COLO668 (cell line): ENCODE results near the gene SLC38A3.
"Not testable (repeated sequence)": the region's sequence is repeated elsewhere in the genome, so short reads cannot be mapped to it uniquely, and the experiment has no call there.

ENCODE experiments used
- DNase-seq: peaks from one replicate; lab custom pipeline; 2025; ENCODE audit not compliant: unreplicated experiment; lab: John Stamatoyannopoulos, UW

The SLC38A3 gene

GRCh38 chr3:50230104-50230793 is 25.2 kb downstream of the SLC38A3 start:
- DNase-seq = no peak

GRCh38 chr3:50230794-50231125 is 25.7 kb downstream of the SLC38A3 start:
- no peak for DNase-seq

- DNase-seq = no peak
These were observed 26.5 kb downstream of the SLC38A3 start for GRCh38 chr3:50231581-50231980.

GRCh38 chr3:50232303-50232702 is 27.2 kb downstream of the SLC38A3 start:
- DNase-seq = no peak

DNA sequence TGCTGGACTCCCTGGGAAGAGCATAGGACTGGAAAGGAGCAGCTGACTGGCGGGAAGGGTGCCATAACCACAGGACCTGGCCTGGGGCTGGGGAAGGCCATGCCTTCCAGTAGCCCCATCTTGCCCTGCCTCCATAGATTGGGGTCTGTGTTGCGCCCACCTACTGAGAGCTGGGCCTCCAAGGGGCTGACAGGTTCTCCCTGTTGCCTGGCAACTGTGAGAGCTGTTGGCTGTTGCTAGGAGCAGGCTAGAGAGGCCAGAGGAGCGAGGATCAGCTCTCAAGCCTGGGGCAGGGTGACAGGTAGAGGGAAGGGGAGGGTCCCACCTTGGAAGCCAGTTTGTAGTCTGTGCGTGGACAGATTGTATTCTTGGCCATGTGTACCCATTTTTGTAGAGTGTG is 28.1 kb downstream of the SLC38A3 start:
- peak; percentile 6 for DNase-seq

DNA sequence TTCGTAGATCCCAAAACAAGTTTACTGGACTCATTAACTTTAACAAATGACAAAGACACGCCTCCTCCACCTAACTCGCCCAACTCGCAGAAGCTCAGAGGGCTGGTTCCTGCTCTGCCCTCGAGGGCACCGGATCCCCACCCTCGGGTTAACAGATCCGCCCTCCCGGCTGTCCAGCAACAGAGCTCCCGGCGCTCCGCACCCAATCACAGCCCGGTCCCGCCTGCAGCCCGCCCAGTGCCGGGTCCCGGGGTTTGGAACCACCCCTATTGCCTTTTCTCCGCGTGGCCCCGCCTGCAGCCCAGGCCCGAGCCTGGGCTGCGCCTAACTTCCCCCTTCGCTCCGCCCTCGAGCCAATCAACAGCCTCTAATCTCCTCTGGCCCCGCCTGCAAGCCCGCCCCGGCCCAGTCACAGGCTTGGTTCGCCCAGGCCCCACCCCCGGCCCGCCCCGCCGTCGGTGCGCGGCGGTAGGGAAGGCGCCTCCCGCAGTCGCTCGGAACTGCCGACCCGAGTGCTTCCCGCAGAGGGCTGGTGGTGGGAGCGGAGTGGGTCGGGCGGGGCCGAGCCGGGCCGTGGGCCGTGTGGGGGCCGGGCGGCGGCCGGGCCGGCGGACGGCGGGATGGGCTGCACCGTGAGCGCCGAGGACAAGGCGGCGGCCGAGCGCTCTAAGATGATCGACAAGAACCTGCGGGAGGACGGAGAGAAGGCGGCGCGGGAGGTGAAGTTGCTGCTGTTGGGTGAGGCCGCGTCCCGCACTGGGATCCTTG is 30.8 kb downstream of the SLC38A3 start, which contains the start of gene GNAI2:
Gene GNAI2 (plus strand): TSS at position 489 of the 768 bp plus-strand sequence. CDS start 132 bp downstream, at position 621.
- peak; percentile 97 for DNase-seq

DNA sequence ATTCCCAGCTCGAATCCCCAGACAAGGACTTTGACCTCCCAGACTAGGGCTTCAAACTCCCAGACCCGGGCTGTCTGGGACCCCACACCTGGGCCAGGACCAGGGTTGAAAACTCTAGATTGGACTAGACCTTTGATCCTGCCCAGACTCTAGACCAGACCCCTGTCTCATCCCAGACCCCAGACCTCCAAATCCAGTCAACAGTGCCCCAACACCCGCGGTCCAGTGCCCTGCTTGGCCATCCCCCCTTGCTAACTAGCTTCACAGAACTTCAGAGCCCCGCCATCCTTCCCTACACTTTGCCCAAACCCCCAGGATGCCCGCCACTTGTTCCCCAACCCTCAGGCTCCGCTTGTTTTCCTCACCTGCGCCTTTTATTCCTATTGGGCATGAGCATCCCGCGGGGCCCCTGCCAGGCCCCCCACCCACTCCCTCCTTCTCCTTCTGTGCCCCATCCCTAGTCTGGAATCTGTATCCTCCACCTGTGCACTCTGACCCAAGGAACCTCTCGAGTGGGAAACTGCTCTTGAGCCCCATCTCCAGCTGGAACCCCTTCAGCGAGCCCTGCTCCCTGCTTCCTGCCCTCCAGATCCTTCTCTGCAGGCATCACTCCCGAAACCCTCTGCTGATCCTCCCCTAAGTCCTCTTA is 31.5 kb downstream of the SLC38A3 start:
- DNase-seq = no peak

- DNase-seq = peak; percentile 22
These were observed 32.1 kb downstream of the SLC38A3 start for GRCh38 chr3:50237133-50237651.

DNA sequence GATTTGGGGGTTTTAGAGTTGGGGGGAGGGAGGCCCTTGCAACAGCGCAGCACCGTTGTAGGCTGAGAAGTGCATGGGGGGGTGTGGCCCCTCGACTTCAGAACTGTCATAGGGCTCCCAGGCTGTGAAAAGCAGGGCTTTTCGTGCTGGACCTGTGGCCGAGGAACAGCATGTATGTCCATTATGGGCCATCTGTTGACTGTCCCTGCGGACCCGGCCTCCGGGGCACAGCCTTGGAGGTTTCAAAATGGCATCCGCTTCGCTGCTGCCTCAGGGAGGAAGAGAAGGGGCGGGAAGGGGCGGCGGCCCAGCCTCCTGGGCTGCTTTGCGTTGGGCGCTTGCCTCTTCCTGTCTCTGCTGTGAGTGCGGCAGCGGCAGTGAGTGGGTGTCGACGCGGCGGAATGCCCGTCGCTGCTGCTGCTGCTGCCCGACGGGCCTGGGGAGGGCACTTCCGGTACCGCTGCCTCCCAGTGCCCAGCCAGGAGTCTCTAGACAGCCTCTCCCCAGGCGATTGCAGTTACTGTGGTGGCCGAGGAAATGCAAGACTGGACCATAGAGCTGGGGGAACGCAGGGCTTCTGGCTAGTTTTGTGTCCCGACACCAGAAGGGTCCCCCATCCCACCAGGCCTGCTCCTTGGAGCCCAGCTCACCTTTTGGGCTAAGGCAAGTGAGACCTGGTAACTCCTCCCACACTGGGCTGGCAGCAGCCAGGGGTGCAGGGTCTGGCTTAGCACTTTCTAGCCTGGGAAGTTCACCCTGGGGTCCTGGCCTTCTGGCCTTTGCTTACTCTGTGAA is 32.9 kb downstream of the SLC38A3 start:
- DNase-seq = peak; percentile 80

GRCh38 chr3:50238549-50239026 is 33.5 kb downstream of the SLC38A3 start:
- DNase-seq = peak; percentile 16

GRCh38 chr3:50239649-50240048 is 34.6 kb downstream of the SLC38A3 start:
- no peak for DNase-seq

GRCh38 chr3:50241163-50241562 is 36.1 kb downstream of the SLC38A3 start:
- DNase-seq = peak; percentile 23

DNA sequence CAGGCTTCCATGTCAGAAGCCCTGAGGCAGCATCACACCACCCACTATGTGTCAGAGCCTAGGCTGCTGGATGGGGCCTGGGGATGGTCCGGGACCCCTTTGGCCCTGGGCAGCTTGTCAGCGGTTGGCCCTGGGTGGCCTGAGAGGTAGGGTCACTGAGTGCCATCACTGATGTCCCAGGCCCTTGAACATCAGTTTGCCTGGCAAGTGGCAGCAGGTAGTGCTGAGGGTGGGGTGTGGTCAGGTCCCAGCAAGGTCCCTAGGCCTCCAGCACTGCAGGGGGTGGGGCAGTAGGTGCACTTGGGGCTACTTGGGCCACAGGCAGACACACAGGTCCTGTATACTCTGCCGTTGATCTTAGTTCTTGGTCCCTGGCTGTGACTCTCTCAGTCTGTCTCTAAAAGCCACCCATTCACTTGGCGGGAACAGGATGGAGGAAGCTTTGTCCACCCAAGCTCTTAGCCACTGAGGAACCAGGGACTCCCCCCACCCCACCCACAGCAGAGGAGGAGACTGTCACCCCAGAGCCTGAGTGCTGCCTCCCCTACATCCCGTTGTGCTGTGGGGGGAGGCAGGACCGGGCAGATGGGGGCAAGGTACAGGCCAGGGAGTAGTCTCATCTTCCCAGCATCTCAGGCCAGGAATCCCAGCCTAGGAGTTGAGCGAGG is 36.8 kb downstream of the SLC38A3 start:
- DNase-seq = no peak

- DNase-seq = no peak
These were observed 37.3 kb downstream of the SLC38A3 start for GRCh38 chr3:50242381-50242770.

GRCh38 chr3:50242851-50243542 is 37.9 kb downstream of the SLC38A3 start:
- no peak for DNase-seq

- no peak for DNase-seq
These were observed 38.4 kb downstream of the SLC38A3 start for GRCh38 chr3:50243543-50243895.

DNA sequence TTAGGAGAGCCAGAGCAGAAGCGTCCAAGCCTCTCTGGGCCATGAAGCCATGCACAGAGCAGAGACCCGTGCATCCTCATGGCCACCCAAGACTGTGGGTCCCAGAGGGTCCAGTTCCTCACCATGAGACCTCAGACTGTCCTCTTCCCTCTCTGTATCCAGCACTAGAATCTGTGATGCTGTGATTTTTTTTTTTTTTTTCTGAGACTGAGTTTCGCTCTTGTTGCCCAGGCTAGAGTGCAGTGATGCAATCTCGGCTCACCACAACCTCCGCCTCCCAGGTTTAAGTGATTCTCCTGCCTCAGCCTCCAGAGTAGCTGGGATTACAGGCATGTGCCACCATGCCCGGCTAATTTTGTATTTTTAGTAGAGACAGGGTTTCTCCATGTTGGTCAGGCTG is 39.7 kb downstream of the SLC38A3 start:
- DNase-seq = not testable (repeated sequence)

DNA sequence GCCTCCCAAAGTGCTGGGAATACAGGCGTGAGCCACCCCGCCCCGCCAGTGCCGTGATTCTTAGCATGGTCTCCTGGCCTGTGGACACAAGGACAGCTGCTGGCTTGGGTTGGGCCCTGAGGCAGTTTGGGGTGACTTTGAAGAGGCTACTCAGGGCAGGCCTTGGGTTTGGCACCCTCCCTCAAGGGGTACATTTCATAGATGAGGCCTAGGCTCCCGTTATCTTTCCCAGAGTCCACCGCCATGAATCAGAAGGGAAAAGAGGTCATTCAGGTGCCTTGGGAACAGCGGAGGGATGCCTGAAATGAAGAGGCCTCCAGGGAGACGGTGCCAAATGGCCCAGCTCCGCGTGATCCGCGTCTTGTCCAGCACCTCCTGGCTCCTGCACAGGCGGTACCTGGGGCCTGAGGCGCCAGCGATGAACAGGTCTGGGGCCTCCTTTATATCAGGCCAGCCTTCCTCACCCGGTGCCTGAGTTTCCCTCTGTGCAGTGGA is 40.2 kb downstream of the SLC38A3 start:
- DNase-seq = no peak

DNA sequence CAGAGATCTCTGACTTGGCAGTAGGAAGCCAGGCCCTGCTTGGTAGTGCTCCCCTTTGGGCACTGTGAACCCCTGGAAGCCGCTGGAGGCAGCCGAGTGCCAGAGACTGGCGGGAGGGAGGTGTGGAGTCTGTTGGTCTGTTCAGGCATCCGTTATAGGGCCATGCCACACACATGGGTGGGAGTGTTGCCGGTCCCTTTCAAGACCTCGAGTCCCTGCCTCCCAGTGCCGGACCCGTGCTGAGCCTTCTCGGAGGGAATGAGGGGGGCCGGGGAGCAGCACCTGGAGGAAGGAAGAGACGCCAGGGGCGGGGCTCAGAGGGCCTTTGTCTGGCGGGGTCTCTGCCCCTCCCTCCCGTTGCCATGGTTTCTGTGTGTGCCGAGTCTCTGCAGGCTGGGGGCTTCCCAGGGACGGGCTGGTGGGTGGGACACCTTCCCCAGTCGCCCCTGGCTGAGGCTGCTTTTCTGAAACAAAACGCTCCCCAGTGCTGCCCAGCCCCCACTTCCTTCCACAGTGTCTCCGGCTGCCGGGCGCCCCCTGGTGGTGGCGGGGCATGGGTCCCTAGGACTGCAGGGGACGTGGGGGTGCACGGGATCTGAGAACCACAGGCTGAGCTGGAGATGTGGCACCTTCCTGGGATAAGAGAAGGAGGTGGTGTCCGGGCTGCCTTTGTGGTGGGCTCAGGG is 40.9 kb downstream of the SLC38A3 start:
- DNase-seq = peak; percentile 81
